Body of pancreas (tissue), 4 donors: ENCODE measurements around the gene TPK1. TPM values are rescaled to one million over a fixed set of nuclear protein-coding genes. Genes with fewer than 3 reads are reported as not detected.
A peak's percentile ranks its signal among the peaks of the same experiment; 100 is the strongest.

Source experiments
- ATAC-seq: fragments of 150-250 bp; one replicate; pipeline ENCODE4 v1.9.1; 2016
- DNase-seq, 4 donors: peaks; one replicate each; pipeline ENCODE4 v3.0.0-alpha.2; 2019
- H3K27ac ChIP-seq, 4 donors: fragments of 200-600 bp; sonication (generic); 1 replicate in 3 of 4; 2 replicates in 1 of 4; pipeline versions ENCODE4 v1.5.1 to v1.6.1; 2016 to 2019; ENCODE audit warnings: mild to moderate bottlenecking in 1 of 4, mixed read lengths in 1 of 4, moderate library complexity in 1 of 4
- H3K27me3 ChIP-seq, 2 donors: fragments of 200-600 bp; sonication (generic); one replicate each; pipeline ENCODE4 v1.6.0; 2016; ENCODE audit warnings: mild to moderate bottlenecking in 1 of 2
- H3K36me3 ChIP-seq, 2 donors: fragments of 200-600 bp; sonication (generic); replicated peaks in 1 of 2; 2 replicates each; pipeline ENCODE4 v1.5.1; 2016; ENCODE audit warnings: low read depth in 2 of 2; ENCODE audit not compliant: insufficient read depth in 1 of 2
- H3K4me1 ChIP-seq: fragments of 200-600 bp; sonication (generic); one replicate; pipeline ENCODE4 v1.6.0; 2016
- H3K4me3 ChIP-seq, 2 donors: fragments of 200-600 bp; sonication (generic); 1 replicate in 1 of 2; 2 replicates in 1 of 2; pipeline ENCODE4 v1.5.1; 2016 to 2019
- H3K9me3 ChIP-seq, 3 donors: fragments of 200-600 bp; sonication (generic); 1 replicate in 2 of 3; 2 replicates in 1 of 3; pipeline ENCODE4 v1.5.1; 2016
- POLR2A ChIP-seq, 3 donors: fragments of 450-650 bp; IDR thresholded peaks; one replicate each; pipeline ENCODE4 v1.6.1; 2016; ENCODE audit warnings: antibody characterized with exemption in 3 of 3, mild to moderate bottlenecking in 2 of 3
- WGBS, 2 donors: methylation state at CpG; one replicate each; pipeline ENCODE4 v1.1.5; 2017; 5-methylcytosine and 5-hydroxymethylcytosine counted together
- intact Hi-C: fragments of 100-400 bp; cut with DNase I; formaldehyde crosslinking; loops from one replicate; pipeline ENCODE4 v1.15.1; 2023
- total RNA-seq, 2 donors: library from RNA; depleted of rRNA; stranded (reverse); fragments of >200 nt; gene quantifications; one replicate each; pipeline ENCODE4 v1.1.0, GENCODE V29; 2016
- TF ChIP-seq, protein P1 (sequence below), 7 experiments: fragments of 450-650 bp in 4 of 7; fragments of 200-600 bp in 3 of 7; sonication (generic) in 3 of 7; IDR thresholded peaks; one replicate each; pipeline ENCODE4 v1.5.1; 2016 to 2019; ENCODE audit warnings: antibody characterized with exemption in 7 of 7

The TPK1 gene
- total RNA-seq, 2 donors from 2014 or later = 0.66 to 1.3 TPM

- Histone ChIP-seq H3K27ac (no peak overlapping the region), H3K36me3 (no peaks in the 10 kb centered on the region), H3K9me3 (no peaks in the 10 kb centered on the region), H3K4me1 (no peaks in the 10 kb centered on the region), H3K27me3 (no peaks in the 10 kb centered on the region), H3K4me3 (no peak overlapping the region)
- ATAC-seq (no peak), DNase-seq (no peak)
- intact Hi-C loops = no loop called here
- no peak for TF ChIP-seq POLR2A (IDR thresholded peaks at IDR 0.05)
- TF ChIP-seq, protein P1, sequence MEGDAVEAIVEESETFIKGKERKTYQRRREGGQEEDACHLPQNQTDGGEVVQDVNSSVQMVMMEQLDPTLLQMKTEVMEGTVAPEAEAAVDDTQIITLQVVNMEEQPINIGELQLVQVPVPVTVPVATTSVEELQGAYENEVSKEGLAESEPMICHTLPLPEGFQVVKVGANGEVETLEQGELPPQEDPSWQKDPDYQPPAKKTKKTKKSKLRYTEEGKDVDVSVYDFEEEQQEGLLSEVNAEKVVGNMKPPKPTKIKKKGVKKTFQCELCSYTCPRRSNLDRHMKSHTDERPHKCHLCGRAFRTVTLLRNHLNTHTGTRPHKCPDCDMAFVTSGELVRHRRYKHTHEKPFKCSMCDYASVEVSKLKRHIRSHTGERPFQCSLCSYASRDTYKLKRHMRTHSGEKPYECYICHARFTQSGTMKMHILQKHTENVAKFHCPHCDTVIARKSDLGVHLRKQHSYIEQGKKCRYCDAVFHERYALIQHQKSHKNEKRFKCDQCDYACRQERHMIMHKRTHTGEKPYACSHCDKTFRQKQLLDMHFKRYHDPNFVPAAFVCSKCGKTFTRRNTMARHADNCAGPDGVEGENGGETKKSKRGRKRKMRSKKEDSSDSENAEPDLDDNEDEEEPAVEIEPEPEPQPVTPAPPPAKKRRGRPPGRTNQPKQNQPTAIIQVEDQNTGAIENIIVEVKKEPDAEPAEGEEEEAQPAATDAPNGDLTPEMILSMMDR (IDR thresholded peaks at IDR 0.05) = no peak
- 88 to 91% methylated on average over 4 of the region's 4 CpGs for WGBS, 2 donors
These were observed 76.2 kb downstream of the TPK1 start for GRCh38 chr7:144759653-144760052.

- Histone ChIP-seq H3K36me3 (no peaks in the 10 kb centered on the region), H3K4me3 (no peak overlapping the region), H3K9me3 (no peaks in the 10 kb centered on the region), H3K27ac (no peak overlapping the region), H3K27me3 (no peaks in the 10 kb centered on the region), H3K4me1 (no peaks in the 10 kb centered on the region)
- DNase-seq (no peak), ATAC-seq (no peak)
- TF ChIP-seq, protein P1 (IDR thresholded peaks at IDR 0.05) = no peak
- no peak for TF ChIP-seq POLR2A (IDR thresholded peaks at IDR 0.05)
- WGBS, 2 donors = 84 to 88% methylated on average over 2 of the region's 2 CpGs
- intact Hi-C loops = no loop called here
These were observed 87.9 kb downstream of the TPK1 start for GRCh38 chr7:144747936-144748335.

- 21 to 26% methylated on average over 5 of the region's 5 CpGs for WGBS, 2 donors
- H3K9me3 ChIP-seq = no peaks in the 10 kb centered on the region
- ATAC-seq (peak; percentile 53), DNase-seq (peak in 2 of 4 donors; percentile 7 to 10)
- no peak for TF ChIP-seq POLR2A (IDR thresholded peaks at IDR 0.05)
- TF ChIP-seq, protein P1 (IDR thresholded peaks at IDR 0.05) = peak in 6 of 7 experiments; percentile 48 to 55 (median 52)
- no peaks in the 10 kb centered on the region for H3K27me3 ChIP-seq
- no peak overlapping the region for H3K4me3 ChIP-seq
- no peak overlapping the region for H3K27ac ChIP-seq
- no peaks in the 10 kb centered on the region for H3K4me1 ChIP-seq
- intact Hi-C loops = no loop called here
- no peaks in the 10 kb centered on the region for H3K36me3 ChIP-seq
These were observed 97.0 kb downstream of the TPK1 start for GRCh38 chr7:144738708-144739314.

DNA sequence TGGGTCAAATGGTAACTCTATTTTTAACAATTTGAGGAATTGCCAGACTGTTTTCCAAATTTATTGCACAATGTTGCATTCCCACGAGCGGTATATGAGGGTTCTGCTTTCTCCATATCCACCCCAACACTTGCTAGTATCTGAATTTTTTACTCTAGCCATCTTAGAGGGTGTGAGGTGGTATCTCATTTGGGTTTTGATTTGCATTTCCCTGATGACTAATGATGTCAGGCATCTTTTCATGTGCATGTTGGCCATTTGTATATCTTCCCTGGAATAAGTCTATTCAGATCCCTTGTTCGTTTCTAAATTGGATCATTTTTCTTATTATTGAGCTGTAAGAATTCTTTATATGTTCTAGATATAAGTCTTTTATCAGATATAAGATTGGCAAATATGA is 97.7 kb downstream of the TPK1 start:
- no peak for DNase-seq
- H3K9me3 ChIP-seq = no peaks in the 10 kb centered on the region

More for the DNA sequence above, 97.7 kb downstream of the TPK1 start:
- 25 to 42% methylated on average over 3 of the region's 3 CpGs for WGBS, 2 donors
- Histone ChIP-seq H3K4me1 (no peaks in the 10 kb centered on the region), H3K36me3 (no peaks in the 10 kb centered on the region), H3K27ac (no peak overlapping the region), H3K4me3 (no peak overlapping the region), H3K27me3 (no peaks in the 10 kb centered on the region)
- TF ChIP-seq POLR2A (IDR thresholded peaks at IDR 0.05) = no peak
- TF ChIP-seq, protein P1 (IDR thresholded peaks at IDR 0.05) = no peak
- ATAC-seq = no peak
- intact Hi-C loops = no loop called here
